OCI-LY7 (cell line): Measurements from ENCODE around the gene BCAS4.

Experiments
- CTCF ChIP-seq: fragments of 200-600 bp; sonication (generic); conservative IDR thresholded peaks from 2 replicates; pipeline ENCODE4 v1.5.1; 2014; ENCODE audit warnings: mild to moderate bottlenecking, antibody characterized with exemption, low read length, moderate library complexity, mixed read lengths
- EZH2phosphoT487 ChIP-seq: fragments of 200-600 bp; sonication (generic); IDR thresholded peaks from 2 replicates; pipeline ENCODE4 v1.6.1; 2018; ENCODE audit warnings: low read depth, borderline replicate concordance, mild to moderate bottlenecking, mixed run types, antibody characterized with exemption, low read length, moderate library complexity, mixed read lengths

DNA sequence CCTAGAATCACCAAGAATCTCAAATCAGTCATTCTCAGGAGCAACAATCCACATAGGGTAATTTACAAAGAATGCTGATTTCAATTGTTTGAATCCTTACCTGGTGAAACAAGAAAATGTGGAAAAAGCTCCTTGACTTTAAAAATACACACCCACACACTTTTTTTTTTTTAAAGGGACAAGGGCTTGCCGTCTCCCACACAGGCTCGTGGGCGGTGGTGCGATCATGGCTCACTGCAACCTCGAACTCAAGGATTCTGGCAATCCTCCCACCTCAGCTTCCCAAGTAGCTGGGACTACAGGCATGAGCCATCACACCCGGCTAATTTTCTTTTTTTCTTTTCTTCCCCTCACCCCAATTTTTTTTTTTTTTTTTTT lies 32.8 kb upstream of the BCAS4 start:
- TF ChIP-seq CTCF, result no peak
- no peak for TF ChIP-seq EZH2phosphoT487
